ENCODE data around the gene PPIF. TPM values are rescaled to one million over a fixed set of nuclear protein-coding genes. Genes with fewer than 3 reads are reported as not detected.

Gene PPIF
- polyA plus RNA-seq, 1 donor (not counting 4 experiments of a cell fraction or from before 2014, with no cell fraction given): 71.3 TPM

- H3K4me1 ChIP-seq (ENCODE audit: control insufficient read depth, extremely low read depth, insufficient read depth, low read length): no peaks in the 10 kb centered on the region
- no peaks in the 10 kb centered on the region for H3K36me3 ChIP-seq (ENCODE audit: control insufficient read depth in 2 of 2, extremely low read depth in 1 of 2, insufficient read depth in 2 of 2, low read length in 2 of 2)
- H3K4me2 ChIP-seq (ENCODE audit: control insufficient read depth, extremely low read depth, insufficient read depth, low read depth, low read length): no peak overlapping the region
- no peaks in the 10 kb centered on the region for H4K20me1 ChIP-seq (ENCODE audit: control insufficient read depth, extremely low read depth, insufficient read depth, low read length)
- dilution Hi-C loops (cut with MboI; ENCODE audit: extremely low pct_ligation_motif_present, low sequenced_read_pairs): no loop called here
- no peaks in the 10 kb centered on the region for H3K9me3 ChIP-seq (ENCODE audit: control insufficient read depth, low read depth, low read length)
- no peak for DNase-seq (ENCODE audit: low read depth, low spot score)
- no peak overlapping the region for H3K4me3 ChIP-seq (ENCODE audit: control insufficient read depth in 2 of 3, extremely low read depth in 1 of 3, insufficient read depth in 2 of 3, low read depth in 1 of 3, low read length in 3 of 3)
- H3K27me3 ChIP-seq (ENCODE audit: control insufficient read depth, extremely low read depth, insufficient read depth, low read length): peaks cover 15% of the 10 kb centered on the region
- no peak overlapping the region for H2AFZ ChIP-seq (ENCODE audit: control insufficient read depth, low read length)
- H3K27ac ChIP-seq (ENCODE audit: control insufficient read depth, insufficient read depth, low read length): no peak overlapping the region
- H3K79me2 ChIP-seq (ENCODE audit: control insufficient read depth, insufficient read depth, low read length): no peaks in the 10 kb centered on the region
- no peak for TF ChIP-seq EZH2 (IDR thresholded peaks at IDR 0.05; ENCODE audit: low read length)
- TF ChIP-seq, protein P1, sequence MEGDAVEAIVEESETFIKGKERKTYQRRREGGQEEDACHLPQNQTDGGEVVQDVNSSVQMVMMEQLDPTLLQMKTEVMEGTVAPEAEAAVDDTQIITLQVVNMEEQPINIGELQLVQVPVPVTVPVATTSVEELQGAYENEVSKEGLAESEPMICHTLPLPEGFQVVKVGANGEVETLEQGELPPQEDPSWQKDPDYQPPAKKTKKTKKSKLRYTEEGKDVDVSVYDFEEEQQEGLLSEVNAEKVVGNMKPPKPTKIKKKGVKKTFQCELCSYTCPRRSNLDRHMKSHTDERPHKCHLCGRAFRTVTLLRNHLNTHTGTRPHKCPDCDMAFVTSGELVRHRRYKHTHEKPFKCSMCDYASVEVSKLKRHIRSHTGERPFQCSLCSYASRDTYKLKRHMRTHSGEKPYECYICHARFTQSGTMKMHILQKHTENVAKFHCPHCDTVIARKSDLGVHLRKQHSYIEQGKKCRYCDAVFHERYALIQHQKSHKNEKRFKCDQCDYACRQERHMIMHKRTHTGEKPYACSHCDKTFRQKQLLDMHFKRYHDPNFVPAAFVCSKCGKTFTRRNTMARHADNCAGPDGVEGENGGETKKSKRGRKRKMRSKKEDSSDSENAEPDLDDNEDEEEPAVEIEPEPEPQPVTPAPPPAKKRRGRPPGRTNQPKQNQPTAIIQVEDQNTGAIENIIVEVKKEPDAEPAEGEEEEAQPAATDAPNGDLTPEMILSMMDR (optimal IDR thresholded peaks at IDR 0.05 in 1 of 3, IDR thresholded peaks at IDR 0.05 in 1 of 3, conservative IDR thresholded peaks at IDR 0.05 in 1 of 3; ENCODE audit: extremely low read depth in 1 of 3, insufficient read depth in 2 of 3, low read length in 3 of 3): no peak
- FAIRE-seq: no peak
- no peaks in the 10 kb centered on the region for H3K9me1 ChIP-seq (ENCODE audit: control insufficient read depth, extremely low read depth, insufficient read depth, low read length)
- no peak overlapping the region for H3K9ac ChIP-seq (ENCODE audit: control insufficient read depth, extremely low read depth, insufficient read depth, low read length)
These were observed 28.9 kb downstream of the PPIF start for GRCh38 chr10:79376078-79376628.

DNA sequence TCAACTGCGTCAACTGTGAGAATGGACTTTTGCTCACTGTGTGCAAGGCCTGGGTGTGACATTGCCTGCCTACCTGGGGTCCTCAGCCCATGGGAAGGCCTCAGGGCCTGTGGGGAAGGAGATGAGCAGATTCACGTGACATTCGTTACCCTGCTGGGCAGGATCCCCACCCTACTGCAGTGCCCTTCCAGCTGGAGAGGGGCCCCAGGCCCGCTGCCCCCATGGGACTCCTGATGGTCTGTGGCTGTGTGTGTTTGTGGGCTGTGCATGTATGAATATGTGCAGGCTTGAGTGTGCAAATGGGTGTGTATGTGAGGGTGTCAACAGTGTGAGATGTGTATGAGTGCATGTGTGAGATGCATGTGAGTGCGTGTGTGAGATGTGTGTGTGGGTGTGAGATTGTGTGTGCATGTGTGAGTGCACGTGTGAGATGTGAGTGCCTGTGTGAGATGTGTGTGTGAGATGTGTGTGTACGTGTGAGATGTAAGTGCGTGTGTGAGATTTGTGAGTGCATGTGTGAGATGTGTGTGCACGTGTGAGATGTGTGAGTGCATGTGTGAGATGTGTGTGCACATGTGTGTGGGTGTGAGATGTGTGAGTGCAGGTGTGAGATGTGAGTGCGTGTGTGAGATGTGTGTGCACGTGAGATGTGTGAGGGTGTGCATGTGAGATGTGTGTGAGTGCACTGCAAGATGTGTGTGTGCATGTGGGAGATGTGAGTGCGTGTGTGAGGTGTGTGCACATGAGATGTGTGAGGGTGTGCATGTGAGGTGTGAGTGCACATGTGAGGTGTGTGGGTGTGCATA lies 29.7 kb downstream of the PPIF start:
- FAIRE-seq: no peak
- no peak for TF ChIP-seq EZH2 (IDR thresholded peaks at IDR 0.05; ENCODE audit: low read length)
- TF ChIP-seq, protein P1 (optimal IDR thresholded peaks at IDR 0.05 in 1 of 3, IDR thresholded peaks at IDR 0.05 in 1 of 3, conservative IDR thresholded peaks at IDR 0.05 in 1 of 3; ENCODE audit: extremely low read depth in 1 of 3, insufficient read depth in 2 of 3, low read length in 3 of 3): no peak
- DNase-seq (ENCODE audit: low read depth, low spot score): no peak
- Histone ChIP-seq H3K79me2 (ENCODE audit: control insufficient read depth, insufficient read depth, low read length) (no peaks in the 10 kb centered on the region), H2AFZ (ENCODE audit: control insufficient read depth, low read length) (no peak overlapping the region), H3K36me3 (ENCODE audit: control insufficient read depth in 2 of 2, extremely low read depth in 1 of 2, insufficient read depth in 2 of 2, low read length in 2 of 2) (no peaks in the 10 kb centered on the region), H3K27me3 (ENCODE audit: control insufficient read depth, extremely low read depth, insufficient read depth, low read length) (peaks cover 18% of the 10 kb centered on the region), H4K20me1 (ENCODE audit: control insufficient read depth, extremely low read depth, insufficient read depth, low read length) (no peaks in the 10 kb centered on the region), H3K4me1 (ENCODE audit: control insufficient read depth, extremely low read depth, insufficient read depth, low read length) (no peaks in the 10 kb centered on the region), H3K9me3 (ENCODE audit: control insufficient read depth, low read depth, low read length) (no peaks in the 10 kb centered on the region), H3K4me2 (ENCODE audit: control insufficient read depth, extremely low read depth, insufficient read depth, low read depth, low read length) (no peak overlapping the region), H3K9me1 (ENCODE audit: control insufficient read depth, extremely low read depth, insufficient read depth, low read length) (no peaks in the 10 kb centered on the region), H3K4me3 (ENCODE audit: control insufficient read depth in 2 of 3, extremely low read depth in 1 of 3, insufficient read depth in 2 of 3, low read depth in 1 of 3, low read length in 3 of 3) (no peak overlapping the region), H3K27ac (ENCODE audit: control insufficient read depth, insufficient read depth, low read length) (no peak overlapping the region), H3K9ac (ENCODE audit: control insufficient read depth, extremely low read depth, insufficient read depth, low read length) (no peak overlapping the region)
- dilution Hi-C loops (cut with MboI; ENCODE audit: extremely low pct_ligation_motif_present, low sequenced_read_pairs): no loop called here

All from keratinocyte (primary cell).